GM20000 (cell line): ENCODE results near the gene IRF3.

Experiments
- DNase-seq: peaks from one replicate; pipeline ENCODE4 v3.0.0; 2012; ENCODE audit warnings: low spot score
- TF ChIP-seq, protein P1 (sequence below): IDR thresholded peaks from 2 replicates; pipeline ENCODE4 v1.5.1; 2012; ENCODE audit warnings: mild to moderate bottlenecking, control low read depth; ENCODE audit errors: extremely low read depth, missing control alignments

The IRF3 gene

DNA sequence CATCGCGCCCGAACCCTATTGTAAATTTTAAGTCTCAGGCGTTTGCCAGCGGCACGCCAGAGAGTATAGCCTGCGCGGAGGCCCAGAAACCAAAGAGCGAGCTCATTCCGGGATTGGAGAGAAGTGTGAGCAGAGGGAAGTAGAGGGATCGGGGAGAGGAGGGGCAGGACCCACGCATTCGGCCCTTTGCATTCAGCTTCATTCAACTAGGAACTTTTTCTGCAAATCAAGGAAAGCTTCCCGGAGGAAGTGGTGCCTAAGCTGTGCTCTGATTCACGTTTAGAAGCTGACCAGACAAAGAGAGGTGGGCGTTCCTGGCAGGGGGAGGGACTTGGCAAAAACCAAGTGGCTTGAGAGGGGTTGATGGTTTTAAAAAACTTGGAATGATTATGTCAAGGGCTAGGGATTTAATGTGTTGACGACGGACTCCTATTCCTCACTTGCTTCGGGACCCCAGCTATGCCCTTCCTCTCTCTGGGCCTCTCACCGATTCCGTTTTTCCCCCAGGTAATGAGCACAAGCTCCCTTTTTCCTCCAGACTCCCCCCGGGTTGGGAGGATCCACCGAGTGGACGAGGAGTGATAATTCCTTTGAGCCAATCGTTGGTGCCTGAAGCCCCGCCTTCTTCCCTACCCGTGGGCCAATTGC, 10.6 kb upstream of the IRF3 start:
- peak; percentile 80 for DNase-seq
- TF ChIP-seq, protein P1, sequence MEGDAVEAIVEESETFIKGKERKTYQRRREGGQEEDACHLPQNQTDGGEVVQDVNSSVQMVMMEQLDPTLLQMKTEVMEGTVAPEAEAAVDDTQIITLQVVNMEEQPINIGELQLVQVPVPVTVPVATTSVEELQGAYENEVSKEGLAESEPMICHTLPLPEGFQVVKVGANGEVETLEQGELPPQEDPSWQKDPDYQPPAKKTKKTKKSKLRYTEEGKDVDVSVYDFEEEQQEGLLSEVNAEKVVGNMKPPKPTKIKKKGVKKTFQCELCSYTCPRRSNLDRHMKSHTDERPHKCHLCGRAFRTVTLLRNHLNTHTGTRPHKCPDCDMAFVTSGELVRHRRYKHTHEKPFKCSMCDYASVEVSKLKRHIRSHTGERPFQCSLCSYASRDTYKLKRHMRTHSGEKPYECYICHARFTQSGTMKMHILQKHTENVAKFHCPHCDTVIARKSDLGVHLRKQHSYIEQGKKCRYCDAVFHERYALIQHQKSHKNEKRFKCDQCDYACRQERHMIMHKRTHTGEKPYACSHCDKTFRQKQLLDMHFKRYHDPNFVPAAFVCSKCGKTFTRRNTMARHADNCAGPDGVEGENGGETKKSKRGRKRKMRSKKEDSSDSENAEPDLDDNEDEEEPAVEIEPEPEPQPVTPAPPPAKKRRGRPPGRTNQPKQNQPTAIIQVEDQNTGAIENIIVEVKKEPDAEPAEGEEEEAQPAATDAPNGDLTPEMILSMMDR, result no peak

DNA sequence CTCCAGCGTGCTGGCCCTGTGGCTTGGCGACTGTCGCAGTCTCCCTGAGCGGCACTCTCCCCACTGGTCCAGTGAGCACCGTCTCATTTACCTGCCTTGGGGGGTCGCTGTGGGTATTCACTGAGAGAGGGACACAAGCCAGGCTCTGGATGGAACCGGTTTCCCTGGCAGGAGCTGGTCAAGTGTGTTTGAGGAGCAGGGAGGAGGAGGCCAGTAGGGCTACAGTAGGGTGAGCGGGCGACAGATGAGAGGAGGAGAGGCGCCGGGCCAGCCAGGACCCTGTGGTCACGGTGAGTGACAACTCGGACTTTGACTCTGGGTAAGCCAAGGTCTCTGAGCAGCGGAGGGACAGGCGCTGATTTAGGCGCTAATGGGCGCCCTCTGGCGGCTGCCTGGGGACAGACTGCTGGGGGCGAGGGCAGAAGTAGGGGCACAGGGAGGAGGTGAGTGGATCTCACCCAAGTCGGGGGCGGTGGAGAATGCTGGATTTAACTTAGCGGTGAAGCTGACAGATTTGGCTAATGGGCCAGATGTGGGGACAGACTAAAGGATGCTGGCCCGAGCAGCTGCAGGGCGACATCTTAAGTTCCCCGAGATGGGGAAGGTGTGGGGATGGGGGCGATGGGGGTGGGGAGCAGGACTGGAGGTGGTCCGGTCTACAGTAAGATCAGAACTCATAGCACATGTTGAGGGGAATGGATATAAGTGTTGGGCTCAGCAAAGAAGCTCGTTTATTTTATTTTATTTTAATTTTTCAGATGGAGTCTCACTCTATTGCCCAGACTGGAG, 6.7 kb upstream of the IRF3 start:
- DNase-seq, result peak; percentile 91
- TF ChIP-seq, protein P1, result peak; percentile 93

DNA sequence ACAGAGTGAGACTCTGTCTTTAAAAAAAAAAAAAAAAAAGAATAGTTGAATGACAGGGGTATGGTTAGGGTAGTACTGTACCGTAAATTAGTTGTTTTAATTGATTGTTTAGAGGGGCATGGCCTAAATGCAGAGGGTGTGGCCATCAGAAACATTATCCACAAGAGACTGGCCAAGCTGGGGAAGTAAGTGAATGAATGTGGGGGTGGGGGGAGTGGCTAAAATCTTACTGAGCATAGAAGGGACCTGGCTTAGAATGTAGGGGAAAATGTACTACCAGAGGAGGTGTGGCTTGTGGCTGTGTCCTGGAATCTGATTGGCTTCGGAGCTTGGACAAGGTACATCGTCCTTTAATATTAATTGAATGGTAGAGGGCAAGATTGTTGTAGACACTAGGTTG, 3.9 kb upstream of the IRF3 start:
- DNase-seq, result no peak
- TF ChIP-seq, protein P1, result no peak

DNA sequence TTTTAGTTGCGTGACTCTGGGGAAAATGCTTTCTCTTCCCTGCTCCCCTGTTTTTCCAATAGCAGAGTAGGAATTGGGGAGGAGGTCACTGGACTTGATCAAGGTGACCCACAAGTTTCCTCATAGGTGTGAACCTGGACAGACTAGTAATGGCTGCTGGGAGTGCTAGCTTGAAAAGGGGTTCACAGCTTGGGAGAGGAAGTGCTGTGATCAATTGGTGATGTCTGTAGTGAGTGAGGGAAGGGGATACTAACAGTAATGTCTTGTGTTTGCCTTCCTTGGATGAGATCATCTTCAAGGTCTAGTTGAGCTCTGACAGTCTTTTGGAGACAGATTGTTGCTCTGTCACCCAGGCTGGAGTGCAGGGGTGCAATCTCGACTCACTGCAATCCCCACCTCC, 1.8 kb upstream of the IRF3 start:
- DNase-seq, result no peak
- TF ChIP-seq, protein P1, result no peak

DNA sequence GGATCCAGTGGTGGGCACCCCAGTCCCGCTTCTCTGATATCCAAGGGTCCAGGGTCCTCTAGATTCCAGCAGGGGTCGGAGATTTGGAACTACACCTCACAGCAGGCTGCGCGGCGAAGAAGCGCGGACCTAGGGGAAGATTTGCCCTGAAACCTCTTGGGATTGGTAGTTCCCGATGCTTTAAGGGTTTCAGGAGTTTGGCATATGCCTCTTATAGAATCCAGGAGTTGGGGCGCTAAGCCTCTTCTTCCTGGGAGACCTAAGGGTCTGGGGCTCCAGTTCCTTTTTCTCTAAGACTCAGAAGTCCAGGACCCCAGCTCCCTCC, 425 bp upstream of the IRF3 start:
- TF ChIP-seq, protein P1, result no peak
- DNase-seq, result no peak

DNA sequence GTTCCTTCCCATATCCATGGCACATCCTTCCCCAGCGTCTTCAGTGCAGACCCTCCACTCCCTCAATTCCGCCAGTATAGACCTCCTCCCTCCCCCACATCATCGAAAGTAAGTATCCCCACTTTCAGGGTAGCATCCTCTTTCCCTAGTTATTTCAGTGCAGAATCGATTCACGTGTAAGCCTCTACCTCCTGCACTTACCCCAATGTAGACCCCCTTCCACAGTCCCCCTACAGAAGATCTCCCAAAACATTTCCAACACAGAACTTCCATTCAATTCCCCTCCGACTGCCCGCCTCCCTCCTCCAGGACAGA, 664 bp downstream of the IRF3 start:
- TF ChIP-seq, protein P1, result no peak
- no peak for DNase-seq

DNA sequence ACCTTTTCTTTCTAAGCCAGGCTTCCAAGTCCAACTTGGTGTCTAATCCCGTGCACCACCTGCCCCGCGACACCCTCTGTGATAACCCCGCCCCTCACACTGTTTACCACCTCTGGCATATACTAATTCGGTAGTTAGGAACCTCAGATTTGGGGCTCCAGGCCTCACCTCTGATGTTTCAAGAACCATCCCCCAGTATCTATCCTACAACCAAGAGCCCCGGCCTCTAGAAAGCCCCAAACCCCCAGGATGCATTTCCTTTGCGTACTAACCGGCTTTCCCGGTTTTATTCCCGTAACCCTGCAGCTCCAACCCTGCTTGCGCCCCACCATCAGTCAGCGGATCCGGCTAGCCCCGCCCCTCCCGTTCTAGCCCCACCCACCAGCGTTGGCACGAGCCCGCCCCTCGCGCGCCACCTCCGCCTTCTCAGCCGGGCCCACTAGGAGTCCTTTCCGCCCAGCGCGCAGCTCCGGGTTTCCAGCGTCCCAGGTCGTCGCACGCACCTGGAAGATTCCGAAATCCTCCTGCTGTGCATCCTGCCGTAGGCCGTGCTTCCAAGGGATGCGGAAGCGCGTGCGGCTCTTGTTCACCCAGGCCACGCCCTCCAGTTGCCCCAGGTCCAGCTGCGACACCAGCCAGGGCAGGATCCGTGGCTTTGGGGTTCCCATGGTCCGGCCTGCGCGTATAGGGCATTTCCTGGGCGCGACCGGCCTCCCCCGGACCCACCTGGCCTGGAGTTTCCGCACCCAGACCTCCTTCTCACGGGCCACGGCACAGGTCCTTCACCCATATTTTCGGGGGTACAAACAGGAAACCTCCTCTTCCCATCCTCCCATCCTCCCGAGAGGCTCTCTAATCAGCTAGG, 1.3 kb downstream of the IRF3 start:
- TF ChIP-seq, protein P1, result no peak
- peak; percentile 91 for DNase-seq
